IPS-11a (cell line): ENCODE results near the gene BMAL2.

Source experiments
- H3K4me3 ChIP-seq: one replicate; pipeline ENCODE4 v1.5.1; 2013; ENCODE audit warnings: low read depth, low read length, control low read depth

Gene BMAL2

GRCh38 chr12:27351476-27351875 is 18.8 kb downstream of the BMAL2 start:
- no peak overlapping the region for H3K4me3 ChIP-seq

GRCh38 chr12:27355486-27355885 is 22.9 kb downstream of the BMAL2 start:
- H3K4me3 ChIP-seq: no peak overlapping the region

- no peak overlapping the region for H3K4me3 ChIP-seq
Measured at GRCh38 chr12:27355979-27356378, 23.3 kb downstream of the BMAL2 start.

GRCh38 chr12:27359578-27360340 is 27.1 kb downstream of the BMAL2 start:
- H3K4me3 ChIP-seq: no peak overlapping the region

GRCh38 chr12:27361372-27361771 is 28.7 kb downstream of the BMAL2 start:
- H3K4me3 ChIP-seq: no peak overlapping the region

- no peak overlapping the region for H3K4me3 ChIP-seq
Measured at GRCh38 chr12:27366621-27367020, 34.0 kb downstream of the BMAL2 start.

- H3K4me3 ChIP-seq: no peak overlapping the region
Measured at GRCh38 chr12:27367078-27367477, 34.4 kb downstream of the BMAL2 start.

- no peak overlapping the region for H3K4me3 ChIP-seq
Measured at GRCh38 chr12:27382171-27382795, 49.6 kb downstream of the BMAL2 start.
